IMR-90 (cell line): ENCODE results near the gene DRD2. TPM values are rescaled to one million over a fixed set of nuclear protein-coding genes. Genes with fewer than 3 reads are reported as not detected.

Source experiments
- ATAC-seq: fragments of 200-7000 bp; cut with Tn5 transposase; 2 replicates; pipeline ENCODE4 v1.9.1; 2020; ENCODE audit warnings: low read depth, mild to moderate bottlenecking, moderate library complexity
- BruUV-seq: library from RNA; stranded (reverse); fragments of 400-500 nt; replicated peaks from 2 replicates; lab custom pipeline; 2021; lab: Mats Ljungman, UMichigan
- CTCF ChIA-PET: fragments of 300-600 bp; formaldehyde crosslinking; extraction: SDS; loops from one replicate; lab custom pipeline; 2021; ENCODE audit warnings: antibody characterized with exemption; lab: Yijun Ruan, JAX
- POLR2A ChIA-PET: fragments of 300-600 bp; sonication (Branson Sonifier 250); formaldehyde crosslinking; loops from one replicate; lab custom pipeline; 2022; ENCODE audit warnings: antibody characterized with exemption; ENCODE audit not compliant: unreplicated experiment; lab: Charles Lee
- DNase-seq: peaks from one replicate; pipeline ENCODE4 v3.0.0; 2013
- H2AFZ ChIP-seq: replicated peaks from 2 replicates; pipeline ENCODE3; 2013; ENCODE audit warnings: low read length, mild to moderate bottlenecking; ENCODE audit not compliant: poor library complexity
- H2AK5ac ChIP-seq: 2 replicates; pipeline ENCODE4 v1.6.1; 2013; ENCODE audit warnings: low read depth, low read length, inconsistent platforms
- H2AK9ac ChIP-seq: replicated peaks from 2 replicates; pipeline ENCODE3; 2013; ENCODE audit warnings: mild to moderate bottlenecking, low read depth, low read length, moderate library complexity; ENCODE audit not compliant: poor library complexity
- H2BK120ac ChIP-seq: 2 replicates; pipeline ENCODE4 v1.6.1; 2013; ENCODE audit warnings: low read depth, low read length, inconsistent platforms
- H2BK15ac ChIP-seq: 3 replicates; pipeline ENCODE4 v1.6.1; 2013; ENCODE audit warnings: low read depth, low read length, inconsistent platforms
- H2BK20ac ChIP-seq: 2 replicates; pipeline ENCODE4 v1.6.1; 2013; ENCODE audit warnings: low read depth, mild to moderate bottlenecking, inconsistent platforms, low read length, moderate library complexity
- H2BK5ac ChIP-seq: 2 replicates; pipeline ENCODE4 v1.6.1; 2013; ENCODE audit warnings: mild to moderate bottlenecking, low read depth, low read length, inconsistent platforms; ENCODE audit not compliant: poor library complexity, severe bottlenecking
- H3K14ac ChIP-seq: replicated peaks from 2 replicates; pipeline ENCODE4 v1.6.1; 2013; ENCODE audit warnings: low read depth, low read length, inconsistent platforms
- H3K18ac ChIP-seq: 2 replicates; pipeline ENCODE4 v1.6.1; 2013; ENCODE audit warnings: low read depth, low read length, control low read depth
- H3K23ac ChIP-seq: 2 replicates; pipeline ENCODE4 v1.6.1; 2013; ENCODE audit warnings: low read depth, low read length, inconsistent platforms
- H3K27ac ChIP-seq: 2 replicates; pipeline ENCODE4 v1.5.1; 2013; ENCODE audit warnings: mild to moderate bottlenecking, control low read depth, low read length; ENCODE audit not compliant: insufficient read depth
- H3K27me3 ChIP-seq: 2 replicates; pipeline ENCODE4 v1.6.1; 2013; ENCODE audit warnings: low read length; ENCODE audit not compliant: control insufficient read depth, insufficient read depth
- H3K36me3 ChIP-seq: 2 replicates; pipeline ENCODE4 v1.6.1; 2013; ENCODE audit warnings: low read length, mixed read lengths; ENCODE audit not compliant: control insufficient read depth, insufficient read depth
- H3K4ac ChIP-seq: 2 replicates; pipeline ENCODE4 v1.6.1; 2013; ENCODE audit warnings: low read depth, low read length, inconsistent platforms
- H3K4me1 ChIP-seq: 2 replicates; pipeline ENCODE4 v1.6.1; 2013; ENCODE audit warnings: low read length, mixed read lengths; ENCODE audit not compliant: control insufficient read depth, insufficient read depth
- H3K4me2 ChIP-seq: 2 replicates; pipeline ENCODE4 v1.6.1; 2013; ENCODE audit warnings: low read depth, mild to moderate bottlenecking, control low read depth, low read length, moderate library complexity
- H3K4me3 ChIP-seq: 2 replicates; pipeline ENCODE4 v1.5.1; 2013; ENCODE audit warnings: low read depth, mild to moderate bottlenecking, control low read depth, low read length, moderate library complexity; ENCODE audit not compliant: insufficient read depth
- H3K56ac ChIP-seq: 2 replicates; pipeline ENCODE4 v1.6.1; 2013; ENCODE audit warnings: low read length, inconsistent platforms; ENCODE audit not compliant: insufficient read depth; ENCODE audit errors: extremely low read depth
- H3K79me1 ChIP-seq, 2 experiments: 2 replicates each; pipeline ENCODE4 v1.6.1; 2013; ENCODE audit warnings: low read length in 2 of 2, inconsistent platforms in 1 of 2, low read depth in 1 of 2
- H3K9ac ChIP-seq: 2 replicates; pipeline ENCODE4 v1.6.1; 2013; ENCODE audit warnings: low read depth, low read length, control low read depth
- H3K9me1 ChIP-seq: 2 replicates; pipeline ENCODE4 v1.6.1; 2013; ENCODE audit warnings: low read length, inconsistent platforms; ENCODE audit not compliant: insufficient read depth
- H3K9me3 ChIP-seq: 2 replicates; pipeline ENCODE4 v1.6.1; 2013; ENCODE audit warnings: low read length; ENCODE audit not compliant: control insufficient read depth, insufficient read depth
- H4K20me1 ChIP-seq: 2 replicates; pipeline ENCODE4 v1.6.1; 2013; ENCODE audit warnings: low read length, inconsistent platforms; ENCODE audit not compliant: insufficient read depth
- H4K5ac ChIP-seq: 2 replicates; pipeline ENCODE4 v1.6.1; 2013; ENCODE audit warnings: mild to moderate bottlenecking, low read depth, low read length, control low read depth
- H4K8ac ChIP-seq, 2 experiments: 2 replicates each; pipeline ENCODE4 v1.6.1; 2013; ENCODE audit warnings: low read depth in 2 of 2, low read length in 2 of 2, control low read depth in 1 of 2, inconsistent platforms in 1 of 2
- H4K91ac ChIP-seq: 2 replicates; pipeline ENCODE4 v1.6.1; 2013; ENCODE audit warnings: low read depth, low read length, inconsistent platforms; ENCODE audit not compliant: insufficient read depth
- FOS ChIP-seq: fragments of 150-350 bp; IDR thresholded peaks from 2 replicates; pipeline ENCODE4 v1.6.1; 2016; ENCODE audit warnings: low read depth, low read length
- MAFK ChIP-seq: IDR thresholded peaks from 2 replicates; pipeline ENCODE4 v1.6.1; 2012; ENCODE audit warnings: low read depth, low read length, improper control_type of control experiment
- WGBS, 2 experiments: methylation state at CpG; one replicate each; pipeline versions ENCODE4 v1.1.5 to v1.1.7; 2013; ENCODE audit warnings: missing lambda C conversion rate in 2 of 2; ENCODE audit not compliant: insufficient read length in 1 of 2; ENCODE audit errors: extremely low coverage in 2 of 2; 5-methylcytosine and 5-hydroxymethylcytosine counted together
- dilution Hi-C: fragments of 300-500 bp; cut with HindIII; formaldehyde crosslinking; loops from one replicate; pipeline ENCODE4 v1.14.3; 2018; ENCODE audit warnings: low sequenced_read_pairs; ENCODE audit not compliant: unreplicated experiment
- in situ Hi-C: fragments of 300-500 bp; cut with MboI; formaldehyde crosslinking; loops from 3 replicates; pipeline ENCODE4 v1.14.3; 2019; ENCODE audit warnings: low sequenced_read_pairs, inconsistent platforms, mixed read lengths
- intact Hi-C: fragments of 100-400 bp; cut with micrococcal nuclease; formaldehyde crosslinking; loops from 2 replicates; pipeline ENCODE4 v1.10.0; 2022
- microRNA-seq, 2 experiments: library from miRNA; stranded (forward) in 1 of 2; unstranded in 1 of 2; fragments of 10-50 nt in 1 of 2; fragments of <30 nt in 1 of 2; gene quantifications in 1 of 2; microRNA quantifications in 1 of 2; one replicate each; pipeline versions ENCODE3 to v1.1.0; 2013 to 2020; ENCODE audit not compliant: insufficient read depth in 1 of 2, insufficient read length in 1 of 2, unreplicated experiment in 1 of 2
- polyA plus RNA-seq, 3 experiments: library from polyadenylated mRNA; depleted of rRNA; stranded (reverse); fragments of >200 nt; gene quantifications; 2 replicates each; pipeline ENCODE4 v1.2.3, GENCODE V29; 2012; ENCODE audit warnings: low replicate concordance in 1 of 3
- small RNA-seq, 5 experiments: library from RNA; depleted of rRNA; stranded (forward); fragments of <200 nt; gene quantifications; one replicate each; pipeline ENCODE3, GENCODE V24; 2012
- total RNA-seq: library from RNA; depleted of rRNA; stranded (reverse); fragments of >200 nt; gene quantifications from 2 replicates; pipeline ENCODE4 v1.2.3, GENCODE V29; 2012; rRNA removed
- TF ChIP-seq, protein P1 (sequence below): fragments of 150-350 bp; IDR thresholded peaks from 2 replicates; pipeline ENCODE4 v1.6.1; 2016; ENCODE audit warnings: low read depth, mild to moderate bottlenecking, low read length, moderate library complexity, borderline replicate concordance

DRD2 gene
- total and polyA plus RNA-seq, 2 of the 4 experiments (the other 2 are of a cell fraction), result not detected

DNA sequence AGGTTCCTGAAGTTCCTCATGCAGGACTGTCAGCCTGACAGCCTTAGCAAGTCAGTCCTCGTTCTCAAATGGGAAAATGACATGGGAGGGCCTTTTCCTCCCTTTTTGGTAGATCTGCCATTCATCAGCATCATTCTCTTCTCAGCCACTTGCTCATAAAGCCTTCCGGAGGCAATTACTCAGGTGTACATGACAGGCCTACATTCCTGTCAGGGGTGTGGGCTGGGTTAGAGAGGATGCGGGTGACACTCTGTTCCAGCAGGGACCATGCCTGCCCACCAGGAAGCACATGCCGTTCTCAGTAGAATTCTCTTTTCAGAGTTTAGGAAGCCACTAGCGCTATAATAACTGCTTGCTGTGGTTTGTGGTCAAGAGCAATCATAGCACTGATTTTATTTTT lies 111.8 kb downstream of the DRD2 start:
- H2AK9ac ChIP-seq, result no peak overlapping the region

More for the DNA sequence above, 111.8 kb downstream of the DRD2 start:
- no peaks in the 10 kb centered on the region for H4K20me1 ChIP-seq
- H3K4me1 ChIP-seq, result no peaks in the 10 kb centered on the region
- intact Hi-C loops, result no loop called here
- no peak overlapping the region for H3K9ac ChIP-seq
- dilution Hi-C loops, result no loop called here
- 83% methylated on average over 1 of the region's 5 CpGs; no CpG with 5 or more reads in 1 of the 2 experiments for WGBS, 2 experiments
- no peak overlapping the region for H2BK15ac ChIP-seq
- peaks cover 27% of the 10 kb centered on the region for H3K36me3 ChIP-seq
- no peak overlapping the region for H3K14ac ChIP-seq
- H3K18ac ChIP-seq, result no peak overlapping the region
- H4K91ac ChIP-seq, result no peak overlapping the region
- POLR2A ChIA-PET, result no interaction called here
- DNase-seq, result no peak
- in situ Hi-C loops, result no loop called here
- CTCF ChIA-PET, result no interaction called here
- no peak overlapping the region for H2BK5ac ChIP-seq
- H3K27ac ChIP-seq, result no peak overlapping the region
- peaks cover 11% of the 10 kb centered on the region; the same call in 1 of the 2 replicates for H3K9me1 ChIP-seq
- no peaks in the 10 kb centered on the region for H3K27me3 ChIP-seq
- no peak overlapping the region for H2AFZ ChIP-seq
- H4K5ac ChIP-seq, result no peak overlapping the region
- H3K23ac ChIP-seq, result no peak overlapping the region
- no peak overlapping the region for H3K4me3 ChIP-seq
- H3K9me3 ChIP-seq, result no peaks in the 10 kb centered on the region
- BruUV-seq, result no TSS peak
- no peak overlapping the region for H3K4me2 ChIP-seq
- H3K56ac ChIP-seq, result no peak overlapping the region
- ATAC-seq, result no peak
- H3K4ac ChIP-seq, result no peak overlapping the region
- no peak for TF ChIP-seq FOS
- TF ChIP-seq MAFK, result no peak
- TF ChIP-seq, protein P1, sequence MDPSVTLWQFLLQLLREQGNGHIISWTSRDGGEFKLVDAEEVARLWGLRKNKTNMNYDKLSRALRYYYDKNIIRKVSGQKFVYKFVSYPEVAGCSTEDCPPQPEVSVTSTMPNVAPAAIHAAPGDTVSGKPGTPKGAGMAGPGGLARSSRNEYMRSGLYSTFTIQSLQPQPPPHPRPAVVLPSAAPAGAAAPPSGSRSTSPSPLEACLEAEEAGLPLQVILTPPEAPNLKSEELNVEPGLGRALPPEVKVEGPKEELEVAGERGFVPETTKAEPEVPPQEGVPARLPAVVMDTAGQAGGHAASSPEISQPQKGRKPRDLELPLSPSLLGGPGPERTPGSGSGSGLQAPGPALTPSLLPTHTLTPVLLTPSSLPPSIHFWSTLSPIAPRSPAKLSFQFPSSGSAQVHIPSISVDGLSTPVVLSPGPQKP, result no peak
- no peak overlapping the region for H2AK5ac ChIP-seq
- no peak overlapping the region for H4K8ac ChIP-seq
- H2BK120ac ChIP-seq, result no peak overlapping the region
- H3K79me1 ChIP-seq, result no peaks in the 10 kb centered on the region
- H2BK20ac ChIP-seq, result no peak overlapping the region

Small RNAs within 50 kb of the gene (microRNA-seq; reads per million reads assigned to microRNA genes)
- 0 reads per million in 2 experiments for gene MIR4301

Small RNAs within 50 kb of the gene (small RNA-seq; reads per million reads assigned to genes)
- gene MIR4301, result 0 reads per million in 5 experiments

Other genes with a start within 250 kb of the DRD2 start
- gene TTC12, start 160.8 kb downstream of the DRD2 start, total RNA-seq, result 14.4 and 14.7 TPM in 2 replicates
- 10.0 and 10.7 TPM in 2 replicates for gene TTC12, start 160.8 kb downstream of the DRD2 start, polyA plus RNA-seq (2012; rRNA removed)
- not detected in 2 replicates for gene ANKK1, start 87.6 kb downstream of the DRD2 start, total RNA-seq
- not detected in 2 replicates for gene ANKK1, start 87.6 kb downstream of the DRD2 start, polyA plus RNA-seq (2012; rRNA removed)
- gene TMPRSS5, start 230.9 kb upstream of the DRD2 start, total RNA-seq, result under 0.01 TPM in 1 of 2 replicates, not detected in the other
- 0.07 and 0.24 TPM in 2 replicates for gene TMPRSS5, start 230.9 kb upstream of the DRD2 start, polyA plus RNA-seq (2012; rRNA removed)